OCI-LY1 (cell line): ENCODE results near the gene SMDT1.

Source experiments
- H2AFZ ChIP-seq: fragments of 200-600 bp; sonication (generic), shearing (Covaris generic); 2 replicates; pipeline ENCODE4 v1.6.0; 2014; ENCODE audit warnings: antibody characterized with exemption, mild to moderate bottlenecking, low read length
- H3F3A ChIP-seq: fragments of 200-600 bp; sonication (generic), shearing (Covaris generic); 2 replicates; pipeline ENCODE4 v1.6.0; 2014; ENCODE audit warnings: mild to moderate bottlenecking, antibody characterized with exemption, low read length, moderate library complexity; ENCODE audit not compliant: insufficient read depth
- H3K27ac ChIP-seq: fragments of 200-600 bp; sonication (generic); 2 replicates; pipeline ENCODE4 v1.5.1; 2014; ENCODE audit warnings: low read length, mixed run types, mild to moderate bottlenecking, low read depth; ENCODE audit not compliant: poor library complexity, severe bottlenecking
- H3K27me3 ChIP-seq: fragments of 200-600 bp; sonication (generic); 2 replicates; pipeline ENCODE4 v1.6.0; 2014; ENCODE audit warnings: antibody characterized with exemption, mild to moderate bottlenecking, low read length, moderate library complexity; ENCODE audit not compliant: insufficient read depth
- H3K36me3 ChIP-seq: fragments of 200-600 bp; sonication (generic); 2 replicates; pipeline ENCODE4 v1.6.1; 2014; ENCODE audit warnings: mild to moderate bottlenecking, antibody characterized with exemption, low read length, moderate library complexity, mixed read lengths; ENCODE audit not compliant: insufficient read depth
- H3K4me1 ChIP-seq: fragments of 200-600 bp; sonication (generic); 2 replicates; pipeline ENCODE4 v1.5.1; 2014; ENCODE audit warnings: mild to moderate bottlenecking, low read length, moderate library complexity; ENCODE audit not compliant: insufficient read depth, severe bottlenecking
- H3K4me2 ChIP-seq: fragments of 200-600 bp; sonication (generic), shearing (Covaris generic); 2 replicates; pipeline ENCODE4 v1.6.1; 2014; ENCODE audit warnings: low read length
- H3K4me3 ChIP-seq: fragments of 200-600 bp; sonication (generic); 2 replicates; pipeline ENCODE4 v1.5.1; 2014; ENCODE audit warnings: low read length, low read depth, mild to moderate bottlenecking, mixed read lengths; ENCODE audit not compliant: poor library complexity, severe bottlenecking
- H3K79me2 ChIP-seq: fragments of 200-600 bp; shearing (Covaris generic); 2 replicates; pipeline ENCODE4 v1.6.1; 2016; ENCODE audit warnings: mixed run types, low read length, mixed read lengths; ENCODE audit not compliant: insufficient read depth
- H3K9ac ChIP-seq: fragments of 200-600 bp; sonication (generic), shearing (Covaris generic); 2 replicates; pipeline ENCODE4 v1.6.1; 2014; ENCODE audit warnings: mild to moderate bottlenecking, low read length, mixed read lengths
- H3K9me2 ChIP-seq: fragments of 200-600 bp; sonication (generic), shearing (Covaris generic); 2 replicates; pipeline ENCODE4 v1.6.1; 2014; ENCODE audit warnings: low read depth, mild to moderate bottlenecking, low read length, mixed read lengths
- H3K9me3 ChIP-seq: fragments of 200-600 bp; shearing (Covaris generic); 2 replicates; pipeline ENCODE4 v1.6.1; 2014; ENCODE audit warnings: low read length, mixed read lengths
- H4K20me1 ChIP-seq: fragments of 200-600 bp; sonication (generic), shearing (Covaris generic); 2 replicates; pipeline ENCODE4 v1.6.0; 2016; ENCODE audit warnings: mild to moderate bottlenecking, low read length; ENCODE audit not compliant: insufficient read depth
- EZH2 ChIP-seq: fragments of 200-600 bp; sonication (generic), shearing (Covaris generic); IDR thresholded peaks from 2 replicates; pipeline ENCODE4 v1.8.0; 2017; ENCODE audit warnings: borderline replicate concordance, mixed run types, mild to moderate bottlenecking, antibody characterized with exemption, low read length, moderate library complexity, mixed read lengths
- TF ChIP-seq, protein P1 (sequence below): fragments of 200-600 bp; sonication (generic), shearing (Covaris generic); IDR thresholded peaks from 2 replicates; pipeline ENCODE4 v1.5.1; 2017; ENCODE audit warnings: mild to moderate bottlenecking, antibody characterized with exemption, low read length, moderate library complexity, mixed read lengths

SMDT1 gene

DNA sequence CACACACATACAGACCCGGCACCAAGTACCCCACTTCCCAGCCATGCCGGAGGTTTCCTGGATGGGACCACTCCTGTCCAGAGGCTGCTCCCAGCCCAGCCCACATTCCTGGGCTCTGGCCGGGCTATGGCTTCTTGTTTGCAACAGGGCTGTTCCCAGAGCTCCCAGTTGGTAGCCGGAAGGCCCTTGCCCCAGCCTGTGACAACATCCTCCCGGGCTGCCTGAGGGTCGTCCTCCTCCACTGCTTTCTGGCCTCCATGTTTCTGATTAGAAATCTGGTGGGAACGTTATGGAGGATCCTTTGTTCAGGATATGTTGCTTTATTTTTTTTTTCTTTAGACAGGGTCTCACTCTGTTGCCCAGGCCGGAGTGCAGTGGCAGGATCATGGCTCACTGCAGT is 52.1 kb downstream of the SMDT1 start:
- Histone ChIP-seq H3K9me2 (no peaks in the 10 kb centered on the region), H3K79me2 (no peaks in the 10 kb centered on the region), H3K27me3 (0 out of 2 replicates have a peak, but pooled peaks cover 9% of the 10 kb centered on the region), H3K9ac (no peak overlapping the region), H3K36me3 (no peaks in the 10 kb centered on the region), H3K4me3 (no peak overlapping the region), H3K27ac (no peak overlapping the region), H3K4me2 (no peak overlapping the region), H3K4me1 (peaks cover 13% of the 10 kb centered on the region), H3F3A (no peaks in the 10 kb centered on the region), H3K9me3 (no peaks in the 10 kb centered on the region), H4K20me1 (no peaks in the 10 kb centered on the region), H2AFZ (no peak overlapping the region)
- TF ChIP-seq EZH2: no peak
- TF ChIP-seq, protein P1, sequence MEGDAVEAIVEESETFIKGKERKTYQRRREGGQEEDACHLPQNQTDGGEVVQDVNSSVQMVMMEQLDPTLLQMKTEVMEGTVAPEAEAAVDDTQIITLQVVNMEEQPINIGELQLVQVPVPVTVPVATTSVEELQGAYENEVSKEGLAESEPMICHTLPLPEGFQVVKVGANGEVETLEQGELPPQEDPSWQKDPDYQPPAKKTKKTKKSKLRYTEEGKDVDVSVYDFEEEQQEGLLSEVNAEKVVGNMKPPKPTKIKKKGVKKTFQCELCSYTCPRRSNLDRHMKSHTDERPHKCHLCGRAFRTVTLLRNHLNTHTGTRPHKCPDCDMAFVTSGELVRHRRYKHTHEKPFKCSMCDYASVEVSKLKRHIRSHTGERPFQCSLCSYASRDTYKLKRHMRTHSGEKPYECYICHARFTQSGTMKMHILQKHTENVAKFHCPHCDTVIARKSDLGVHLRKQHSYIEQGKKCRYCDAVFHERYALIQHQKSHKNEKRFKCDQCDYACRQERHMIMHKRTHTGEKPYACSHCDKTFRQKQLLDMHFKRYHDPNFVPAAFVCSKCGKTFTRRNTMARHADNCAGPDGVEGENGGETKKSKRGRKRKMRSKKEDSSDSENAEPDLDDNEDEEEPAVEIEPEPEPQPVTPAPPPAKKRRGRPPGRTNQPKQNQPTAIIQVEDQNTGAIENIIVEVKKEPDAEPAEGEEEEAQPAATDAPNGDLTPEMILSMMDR: no peak

DNA sequence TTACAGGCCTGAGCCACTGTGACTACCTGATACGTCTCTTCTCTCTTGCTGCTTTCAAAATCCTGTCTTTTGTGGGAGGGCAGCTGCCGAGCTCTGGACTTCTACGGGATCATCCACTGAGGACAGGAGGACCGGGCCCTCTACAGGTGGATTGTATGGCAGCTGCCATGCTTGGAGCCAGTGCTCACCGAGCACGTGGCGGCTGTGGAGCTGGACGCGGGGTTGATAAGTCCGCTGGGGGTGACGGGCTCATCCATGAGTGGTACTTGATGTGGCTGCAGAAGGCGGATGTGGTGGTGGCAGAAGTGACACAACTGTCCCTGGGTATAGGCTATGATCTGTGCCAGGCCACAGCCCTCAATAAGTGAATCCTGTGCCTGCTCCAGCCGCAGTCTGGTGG is 53.0 kb downstream of the SMDT1 start:
- no peak for TF ChIP-seq EZH2
- TF ChIP-seq, protein P1: no peak
- Histone ChIP-seq H3K27me3 (0 out of 2 replicates have a peak, but pooled peaks cover 9% of the 10 kb centered on the region), H3K4me2 (no peak overlapping the region)

More for the DNA sequence above, 53.0 kb downstream of the SMDT1 start:
- Histone ChIP-seq H4K20me1 (no peaks in the 10 kb centered on the region), H3K27ac (no peak overlapping the region), H3K9me2 (no peaks in the 10 kb centered on the region), H3K4me1 (peaks cover 13% of the 10 kb centered on the region), H3F3A (no peaks in the 10 kb centered on the region), H2AFZ (no peak overlapping the region), H3K36me3 (no peaks in the 10 kb centered on the region), H3K4me3 (no peak overlapping the region), H3K9ac (no peak overlapping the region), H3K9me3 (no peaks in the 10 kb centered on the region), H3K79me2 (no peaks in the 10 kb centered on the region)
